ENCODE data around the gene HADHA. TPM values are rescaled to one million over a fixed set of nuclear protein-coding genes. Genes with fewer than 3 reads are reported as not detected.

HADHA gene
- polyA plus RNA-seq, 3 donors, result 206 to 232 (median 215) TPM

DNA sequence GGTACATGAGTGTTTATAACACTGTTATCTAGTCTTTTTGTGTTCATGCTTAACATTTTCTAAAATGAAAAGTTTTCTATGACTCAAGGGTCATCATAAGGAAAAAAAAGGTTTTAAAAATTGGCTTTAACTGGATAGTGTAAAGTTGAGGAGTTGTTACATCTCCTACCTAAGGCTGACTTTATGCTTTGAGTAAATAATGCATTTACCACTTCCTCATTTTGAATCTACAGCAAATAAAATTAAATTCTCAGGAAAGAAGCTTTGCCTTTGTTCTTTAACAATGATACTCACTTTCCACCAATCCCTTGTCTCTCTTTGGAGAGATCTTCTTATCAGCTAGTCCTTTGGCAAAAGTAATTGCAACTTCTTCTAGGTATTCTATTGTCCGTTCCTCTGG, 29.7 kb downstream of the HADHA start:
- DNase-seq (ENCODE audit: extremely low read depth in 1 of 11, low read depth in 9 of 11, low spot score in 4 of 11), result no peak

DNA sequence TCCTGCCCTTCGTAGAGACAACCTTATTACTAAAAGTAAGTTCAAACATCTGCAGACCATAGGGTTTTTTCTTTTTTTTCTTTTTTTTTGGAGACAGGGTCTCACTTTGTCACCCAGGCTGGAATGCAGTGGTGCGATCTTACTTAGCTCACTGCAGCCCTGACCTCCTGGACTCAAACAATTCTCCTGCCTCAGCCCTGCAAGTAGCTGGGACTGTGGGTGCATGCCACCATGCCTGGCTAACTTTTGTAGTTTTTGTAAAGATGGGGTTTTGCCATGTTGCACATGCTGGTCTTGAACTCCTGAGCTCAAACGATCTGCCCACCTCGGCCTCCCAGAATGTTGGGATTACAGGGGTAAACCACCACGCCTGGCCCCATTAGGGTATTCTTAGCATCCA, 32.4 kb downstream of the HADHA start:
- DNase-seq (ENCODE audit: extremely low read depth in 1 of 11, low read depth in 9 of 11, low spot score in 4 of 11), result no peak

- no peak for DNase-seq (ENCODE audit: extremely low read depth in 1 of 11, low read depth in 9 of 11, low spot score in 4 of 11)
Measured at GRCh38 chr2:26203906-26204305, 40.5 kb downstream of the HADHA start.

GRCh38 chr2:26202981-26203490, 41.4 kb downstream of the HADHA start:
- DNase-seq (ENCODE audit: extremely low read depth in 1 of 11, low read depth in 9 of 11, low spot score in 4 of 11), result no peak

DNA sequence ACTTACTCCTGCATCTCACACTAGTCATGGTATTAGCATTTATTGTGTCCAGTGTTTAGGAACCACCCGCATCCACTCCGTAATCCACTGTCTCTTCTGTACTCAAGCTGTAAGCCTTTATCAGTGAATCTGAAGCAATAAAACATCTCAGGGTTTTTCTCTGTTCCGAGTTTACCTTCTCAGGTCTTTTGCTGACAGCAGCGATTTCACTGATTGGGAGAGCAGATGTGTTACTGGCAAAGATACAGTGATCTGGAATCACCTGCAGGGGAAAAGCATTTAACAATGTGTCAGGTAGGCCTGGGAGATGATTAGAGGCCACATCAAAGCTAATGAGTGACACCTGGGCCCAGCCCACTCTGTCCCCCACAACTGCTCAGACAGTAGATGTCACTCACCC, 46.9 kb downstream of the HADHA start:
- DNase-seq (ENCODE audit: extremely low read depth in 1 of 11, low read depth in 9 of 11, low spot score in 4 of 11), result no peak

- no peak for DNase-seq (ENCODE audit: extremely low read depth in 1 of 11, low read depth in 9 of 11, low spot score in 4 of 11)
Measured at GRCh38 chr2:26196683-26197418, 47.6 kb downstream of the HADHA start.

GRCh38 chr2:26195040-26195984, 49.1 kb downstream of the HADHA start:
- DNase-seq (ENCODE audit: extremely low read depth in 1 of 11, low read depth in 9 of 11, low spot score in 4 of 11), result no peak

GRCh38 chr2:26193578-26194231, 50.7 kb downstream of the HADHA start:
- no peak for DNase-seq (ENCODE audit: extremely low read depth in 1 of 11, low read depth in 9 of 11, low spot score in 4 of 11)

DNA sequence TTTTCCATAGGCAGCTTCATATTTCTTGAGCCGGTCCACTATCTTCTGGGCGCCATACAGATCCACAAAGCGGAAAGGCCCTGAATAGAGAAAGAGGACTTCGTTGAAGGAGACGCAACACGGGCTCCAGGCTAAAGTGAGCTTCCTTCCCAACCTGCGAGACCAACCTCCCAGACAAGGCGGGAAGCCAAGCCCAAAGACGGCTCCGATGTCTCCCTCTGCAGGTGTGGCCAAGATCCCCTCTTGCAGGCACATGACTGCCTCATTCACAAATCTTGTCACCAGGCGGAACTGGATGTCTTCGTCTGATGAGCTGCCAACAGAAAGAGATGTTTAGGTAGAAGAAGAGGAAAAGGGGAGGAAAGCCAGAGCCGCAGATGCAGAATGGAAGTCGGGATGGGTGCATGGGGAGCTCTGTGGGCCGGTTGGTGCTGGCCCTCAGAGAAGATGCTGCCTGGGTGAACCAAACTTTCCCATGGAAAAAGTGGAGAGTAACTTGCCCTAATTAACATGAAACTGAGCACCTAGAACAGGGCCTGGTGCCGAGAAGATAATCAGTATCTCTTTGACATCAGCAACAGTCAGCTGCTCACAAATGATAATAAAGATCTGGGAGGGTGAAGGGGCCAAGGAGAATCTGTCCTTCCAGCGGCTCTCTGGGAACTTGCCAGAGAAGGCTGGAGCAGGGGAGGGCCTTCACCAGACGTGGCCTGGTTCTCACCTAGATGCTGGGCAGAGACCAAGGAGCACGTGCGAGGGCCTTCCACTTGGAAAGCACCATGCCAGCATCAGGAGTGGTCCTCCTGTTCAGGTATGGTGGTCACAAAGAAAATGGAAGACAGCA, 52.9 kb downstream of the HADHA start:
- no peak for DNase-seq (ENCODE audit: extremely low read depth in 1 of 11, low read depth in 9 of 11, low spot score in 4 of 11)

DNA sequence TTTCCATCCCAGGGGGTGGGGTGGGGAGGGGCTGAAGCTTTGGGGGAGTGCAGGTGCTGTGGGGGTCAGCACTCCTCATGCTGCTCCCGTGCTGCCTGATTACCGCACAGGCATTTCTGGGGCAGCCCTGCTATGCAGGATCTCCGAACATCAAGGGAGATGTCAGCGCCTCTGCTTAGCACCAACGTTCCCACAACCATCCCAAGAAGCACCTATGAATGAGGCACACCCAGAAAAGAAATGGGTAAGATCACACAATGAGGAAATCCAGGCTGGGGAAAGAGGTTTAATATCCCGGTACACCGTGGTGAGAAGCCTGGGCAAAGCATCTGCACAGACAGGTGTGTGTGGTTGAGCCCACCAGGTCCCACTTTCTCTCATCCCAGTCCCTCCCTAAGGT, 54.1 kb downstream of the HADHA start:
- no peak for DNase-seq (ENCODE audit: extremely low read depth in 1 of 11, low read depth in 9 of 11, low spot score in 4 of 11)

GRCh38 chr2:26189751-26190150, 54.7 kb downstream of the HADHA start:
- DNase-seq (ENCODE audit: extremely low read depth in 1 of 11, low read depth in 9 of 11, low spot score in 4 of 11), result no peak

- no peak for DNase-seq (ENCODE audit: extremely low read depth in 1 of 11, low read depth in 9 of 11, low spot score in 4 of 11)
Measured at GRCh38 chr2:26189123-26189522, 55.3 kb downstream of the HADHA start.

- no peak for DNase-seq (ENCODE audit: extremely low read depth in 1 of 11, low read depth in 9 of 11, low spot score in 4 of 11)
Measured at GRCh38 chr2:26187537-26188104, 56.8 kb downstream of the HADHA start.

GRCh38 chr2:26187114-26187513, 57.3 kb downstream of the HADHA start:
- DNase-seq (ENCODE audit: extremely low read depth in 1 of 11, low read depth in 9 of 11, low spot score in 4 of 11), result no peak

DNA sequence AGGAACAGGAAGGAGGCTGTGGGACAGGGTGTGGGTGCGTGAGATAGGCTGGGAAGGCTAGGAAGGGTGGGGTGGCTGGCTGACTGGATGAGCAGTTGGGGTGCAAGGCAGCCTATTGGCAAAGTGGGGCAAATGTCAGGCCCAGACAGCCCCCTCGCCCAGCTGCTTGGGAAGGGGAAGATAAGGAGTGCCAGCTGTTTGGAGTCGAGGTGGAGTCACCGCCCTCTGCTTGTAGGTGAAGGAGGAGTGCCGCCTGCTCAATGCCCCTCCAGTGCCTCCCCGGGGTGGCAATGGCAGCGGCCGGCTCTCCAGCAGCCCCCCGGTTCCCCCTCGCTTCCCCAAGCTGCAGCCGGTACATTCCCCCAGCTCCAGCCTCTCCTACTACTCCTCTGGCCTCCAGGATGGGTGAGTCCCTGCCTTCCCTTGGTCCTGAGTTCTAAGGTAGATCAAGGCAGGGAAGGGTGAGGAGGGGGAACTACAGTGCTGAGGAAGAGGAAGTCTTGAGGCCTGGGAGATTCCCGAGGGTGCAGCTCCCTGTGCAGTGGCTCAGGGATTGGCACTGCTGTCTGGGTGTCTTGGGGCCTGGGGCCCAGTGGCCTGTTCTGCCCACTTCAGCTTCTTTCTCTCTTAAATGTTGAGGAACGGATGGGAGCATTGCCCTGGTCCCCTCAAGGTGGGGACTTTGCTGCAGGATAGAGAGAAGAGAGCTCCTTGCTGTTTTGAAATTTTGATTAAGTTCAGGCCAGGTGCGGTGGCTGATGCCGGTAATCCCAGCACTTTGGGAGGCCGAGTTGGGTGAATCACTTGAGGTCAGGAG, 58.3 kb downstream of the HADHA start:
- no peak for DNase-seq (ENCODE audit: extremely low read depth in 1 of 11, low read depth in 9 of 11, low spot score in 4 of 11)

- DNase-seq (ENCODE audit: extremely low read depth in 1 of 11, low read depth in 9 of 11, low spot score in 4 of 11), result no peak
Measured at GRCh38 chr2:26185304-26185928, 59.0 kb downstream of the HADHA start.

Measured in renal cortex interstitium (tissue), 11 donors.